ENCODE measurements around the gene ATP13A2.
A peak's percentile ranks its signal among the peaks of the same experiment; 100 is the strongest.

The ATP13A2 gene

GRCh38 chr1:17005365-17005740, 6.4 kb downstream of the ATP13A2 start:
- TF ChIP-seq CTCF (conservative IDR thresholded peaks at IDR 0.05; ENCODE audit: low read length) = no peak
- no peak for DNase-seq (ENCODE audit: low read depth)

GRCh38 chr1:17004466-17005364, 7.0 kb downstream of the ATP13A2 start:
- DNase-seq (ENCODE audit: low read depth) = no peak
- no peak overlapping the region for H3K4me3 ChIP-seq (ENCODE audit: low read length)
- TF ChIP-seq CTCF (conservative IDR thresholded peaks at IDR 0.05; ENCODE audit: low read length) = no peak

More at GRCh38 chr1:17005365-17005740, 6.4 kb downstream of the ATP13A2 start:
- H3K4me3 ChIP-seq (ENCODE audit: low read length) = no peak overlapping the region

- no peak overlapping the region for H3K4me3 ChIP-seq (ENCODE audit: low read length)
- DNase-seq (ENCODE audit: low read depth) = no peak
- no peak for TF ChIP-seq CTCF (conservative IDR thresholded peaks at IDR 0.05; ENCODE audit: low read length)
Observed at GRCh38 chr1:17002524-17002902, 9.2 kb downstream of the ATP13A2 start.

- DNase-seq (ENCODE audit: low read depth) = no peak
- TF ChIP-seq CTCF (conservative IDR thresholded peaks at IDR 0.05; ENCODE audit: low read length) = no peak
- no peak overlapping the region for H3K4me3 ChIP-seq (ENCODE audit: low read length)
Observed at GRCh38 chr1:17001760-17002523, 9.8 kb downstream of the ATP13A2 start.

- no peak overlapping the region for H3K4me3 ChIP-seq (ENCODE audit: low read length)
- 0 out of 2 replicates have a peak, but pooled peaks have one; percentile 1 for TF ChIP-seq CTCF (conservative IDR thresholded peaks at IDR 0.05; ENCODE audit: low read length)
- no peak for DNase-seq (ENCODE audit: low read depth)
Observed at GRCh38 chr1:16999863-17000262, 11.9 kb downstream of the ATP13A2 start.

GRCh38 chr1:16998589-16998988, 13.1 kb downstream of the ATP13A2 start:
- no peak overlapping the region for H3K4me3 ChIP-seq (ENCODE audit: low read length)
- no peak for DNase-seq (ENCODE audit: low read depth)
- no peak for TF ChIP-seq CTCF (conservative IDR thresholded peaks at IDR 0.05; ENCODE audit: low read length)
